SKM-1 treated with dmso at 0.1 percent for 144 hours (cell line): ENCODE data around the gene SPATA9.

Experiments
- DNase-seq: peaks from one replicate; lab custom pipeline; 2025; ENCODE audit not compliant: unreplicated experiment; lab: John Stamatoyannopoulos, UW

SPATA9 gene

GRCh38 chr5:95620870-95621838 is 61.6 kb downstream of the SPATA9 start:
- no peak for DNase-seq

- peak; percentile 37 for DNase-seq
Measured at GRCh38 chr5:95620030-95620869, 62.5 kb downstream of the SPATA9 start, which contains the start of gene GPR150. GPR150 (plus strand) TSS chr5:95620087; CDS start chr5:95620276, 189 bp downstream.

- peak; percentile 10 for DNase-seq
Measured at GRCh38 chr5:95619514-95620029, 63.2 kb downstream of the SPATA9 start.

- DNase-seq = no peak
Measured at GRCh38 chr5:95619096-95619495, 63.7 kb downstream of the SPATA9 start.

- no peak for DNase-seq
Measured at GRCh38 chr5:95617057-95617456, 65.7 kb downstream of the SPATA9 start.

GRCh38 chr5:95615164-95615467 is 67.7 kb downstream of the SPATA9 start:
- no peak for DNase-seq

GRCh38 chr5:95613514-95613913 is 69.3 kb downstream of the SPATA9 start:
- no peak for DNase-seq

- no peak for DNase-seq
Measured at GRCh38 chr5:95611396-95611795, 71.4 kb downstream of the SPATA9 start.

GRCh38 chr5:95610546-95610945 is 72.2 kb downstream of the SPATA9 start:
- DNase-seq = no peak

GRCh38 chr5:95609711-95610110 is 73.1 kb downstream of the SPATA9 start:
- DNase-seq = no peak
